GM12878 (cell line): ENCODE measurements around the gene RERE.

Source experiments
- EZH2 ChIP-seq: IDR thresholded peaks from 2 replicates; pipeline ENCODE4 v1.6.1; 2012; ENCODE audit warnings: low read depth, mild to moderate bottlenecking, control low read depth, inconsistent platforms, low read length, borderline replicate concordance; ENCODE audit not compliant: control insufficient read depth
- MTA3 ChIP-seq: IDR thresholded peaks from 2 replicates; pipeline ENCODE4 v1.6.1; 2012; ENCODE audit warnings: low read length, inconsistent platforms, borderline replicate concordance
- MXI1 ChIP-seq: fragments of 150-350 bp; IDR thresholded peaks from 2 replicates; pipeline ENCODE4 v1.6.1; 2011; ENCODE audit warnings: low read depth, mild to moderate bottlenecking, inconsistent platforms, low read length, improper control_type of control experiment
- POLR2A ChIP-seq: IDR thresholded peaks from 2 replicates; pipeline ENCODE4 v1.6.1; 2011; ENCODE audit warnings: low read depth, mild to moderate bottlenecking, low read length
- POLR2AphosphoS5 ChIP-seq: IDR thresholded peaks from 2 replicates; pipeline ENCODE4 v1.6.1; 2011; ENCODE audit warnings: mild to moderate bottlenecking, low read length, inconsistent platforms
- RAD21 ChIP-seq: IDR thresholded peaks from 2 replicates; pipeline ENCODE4 v1.6.1; 2011; ENCODE audit warnings: mild to moderate bottlenecking, low read depth, low read length, moderate library complexity; ENCODE audit not compliant: insufficient read depth
- RELA ChIP-seq: fragments of 450-650 bp; IDR thresholded peaks from 2 replicates; pipeline ENCODE4 v1.8.0; 2014; ENCODE audit warnings: borderline replicate concordance; ENCODE audit not compliant: partially characterized antibody
- SIX5 ChIP-seq: IDR thresholded peaks from 2 replicates; pipeline ENCODE4 v1.6.1; 2011; ENCODE audit warnings: mild to moderate bottlenecking, low read depth, low read length, moderate library complexity; ENCODE audit not compliant: severe bottlenecking
- SMC3 ChIP-seq: IDR thresholded peaks from 2 replicates; pipeline ENCODE4 v1.6.1; 2011; ENCODE audit warnings: low read length, improper control_type of control experiment, borderline replicate concordance
- TF ChIP-seq, protein P1 (sequence below): fragments of 450-650 bp; IDR thresholded peaks from 2 replicates; pipeline ENCODE4 v1.6.1; 2018; ENCODE audit warnings: mild to moderate bottlenecking, low read depth, moderate library complexity; ENCODE audit not compliant: partially characterized antibody
- TF ChIP-seq, protein P2 (sequence below): IDR thresholded peaks from 2 replicates; pipeline ENCODE4 v1.6.1; 2012; ENCODE audit warnings: mild to moderate bottlenecking, low read depth, low read length
- TF ChIP-seq, protein P3 (sequence below): fragments of 150-350 bp; IDR thresholded peaks from 2 replicates; pipeline ENCODE4 v1.6.1; 2014; ENCODE audit warnings: mild to moderate bottlenecking, low read depth, low read length
- TF ChIP-seq, protein P4 (sequence below), 3 experiments: IDR thresholded peaks in 2 of 3; conservative IDR thresholded peaks in 1 of 3; 2 replicates each; pipeline ENCODE4 v1.5.1; 2011; ENCODE audit warnings: low read depth in 3 of 3, low read length in 3 of 3, mild to moderate bottlenecking in 3 of 3, control low read depth in 2 of 3, moderate library complexity in 2 of 3, inconsistent platforms in 1 of 3, mixed read lengths in 1 of 3; ENCODE audit not compliant: control insufficient read depth in 2 of 3, insufficient read depth in 1 of 3; ENCODE audit errors: extremely low read depth in 1 of 3
- TF ChIP-seq, protein P5 (sequence below): fragments of 450-650 bp; IDR thresholded peaks from 2 replicates; pipeline ENCODE4 v1.6.1; 2017; ENCODE audit warnings: mild to moderate bottlenecking

DNA sequence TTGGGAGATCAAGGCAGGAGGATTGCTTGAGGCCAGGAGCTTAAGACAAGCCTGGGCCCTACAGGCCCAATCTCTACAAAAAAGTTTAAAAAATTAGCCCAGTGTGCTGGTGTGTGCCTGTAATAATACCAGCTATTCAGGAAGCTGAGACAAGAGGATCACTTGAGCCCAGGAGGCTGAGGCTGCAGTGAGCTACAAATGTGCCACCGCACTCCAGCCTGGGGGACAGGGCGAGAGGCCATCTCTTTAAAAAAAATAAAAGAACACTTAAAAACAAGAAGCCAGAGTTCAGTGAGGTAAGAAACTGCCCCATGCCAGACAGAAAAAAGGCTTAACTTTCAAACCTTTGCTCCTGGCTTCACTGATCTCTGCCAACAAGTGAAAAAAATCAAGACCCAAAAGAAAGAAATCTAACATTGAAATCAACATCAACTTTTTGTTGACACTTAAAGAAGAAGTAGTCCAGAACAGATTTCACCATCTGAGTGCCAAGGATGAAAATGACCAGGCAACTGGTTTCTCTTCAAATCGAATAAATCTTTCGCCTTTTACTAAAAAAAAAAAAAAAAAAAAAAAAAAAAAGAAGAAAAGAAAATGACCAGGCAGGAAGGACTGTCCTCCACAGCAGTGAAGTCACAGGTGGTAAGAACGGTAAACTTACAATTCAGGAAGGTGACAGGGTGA, 448.3 kb downstream of the RERE start:
- TF ChIP-seq SMC3 (no peak), RAD21 (no peak), POLR2AphosphoS5 (no peak), SIX5 (no peak), MXI1 (no peak), MTA3 (no peak), EZH2 (no peak), RELA (no peak), POLR2A (no peak)
- TF ChIP-seq, protein P1, sequence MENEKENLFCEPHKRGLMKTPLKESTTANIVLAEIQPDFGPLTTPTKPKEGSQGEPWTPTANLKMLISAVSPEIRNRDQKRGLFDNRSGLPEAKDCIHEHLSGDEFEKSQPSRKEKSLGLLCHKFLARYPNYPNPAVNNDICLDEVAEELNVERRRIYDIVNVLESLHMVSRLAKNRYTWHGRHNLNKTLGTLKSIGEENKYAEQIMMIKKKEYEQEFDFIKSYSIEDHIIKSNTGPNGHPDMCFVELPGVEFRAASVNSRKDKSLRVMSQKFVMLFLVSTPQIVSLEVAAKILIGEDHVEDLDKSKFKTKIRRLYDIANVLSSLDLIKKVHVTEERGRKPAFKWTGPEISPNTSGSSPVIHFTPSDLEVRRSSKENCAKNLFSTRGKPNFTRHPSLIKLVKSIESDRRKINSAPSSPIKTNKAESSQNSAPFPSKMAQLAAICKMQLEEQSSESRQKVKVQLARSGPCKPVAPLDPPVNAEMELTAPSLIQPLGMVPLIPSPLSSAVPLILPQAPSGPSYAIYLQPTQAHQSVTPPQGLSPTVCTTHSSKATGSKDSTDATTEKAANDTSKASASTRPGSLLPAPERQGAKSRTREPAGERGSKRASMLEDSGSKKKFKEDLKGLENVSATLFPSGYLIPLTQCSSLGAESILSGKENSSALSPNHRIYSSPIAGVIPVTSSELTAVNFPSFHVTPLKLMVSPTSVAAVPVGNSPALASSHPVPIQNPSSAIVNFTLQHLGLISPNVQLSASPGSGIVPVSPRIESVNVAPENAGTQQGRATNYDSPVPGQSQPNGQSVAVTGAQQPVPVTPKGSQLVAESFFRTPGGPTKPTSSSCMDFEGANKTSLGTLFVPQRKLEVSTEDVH, result no peak
- TF ChIP-seq, protein P2, sequence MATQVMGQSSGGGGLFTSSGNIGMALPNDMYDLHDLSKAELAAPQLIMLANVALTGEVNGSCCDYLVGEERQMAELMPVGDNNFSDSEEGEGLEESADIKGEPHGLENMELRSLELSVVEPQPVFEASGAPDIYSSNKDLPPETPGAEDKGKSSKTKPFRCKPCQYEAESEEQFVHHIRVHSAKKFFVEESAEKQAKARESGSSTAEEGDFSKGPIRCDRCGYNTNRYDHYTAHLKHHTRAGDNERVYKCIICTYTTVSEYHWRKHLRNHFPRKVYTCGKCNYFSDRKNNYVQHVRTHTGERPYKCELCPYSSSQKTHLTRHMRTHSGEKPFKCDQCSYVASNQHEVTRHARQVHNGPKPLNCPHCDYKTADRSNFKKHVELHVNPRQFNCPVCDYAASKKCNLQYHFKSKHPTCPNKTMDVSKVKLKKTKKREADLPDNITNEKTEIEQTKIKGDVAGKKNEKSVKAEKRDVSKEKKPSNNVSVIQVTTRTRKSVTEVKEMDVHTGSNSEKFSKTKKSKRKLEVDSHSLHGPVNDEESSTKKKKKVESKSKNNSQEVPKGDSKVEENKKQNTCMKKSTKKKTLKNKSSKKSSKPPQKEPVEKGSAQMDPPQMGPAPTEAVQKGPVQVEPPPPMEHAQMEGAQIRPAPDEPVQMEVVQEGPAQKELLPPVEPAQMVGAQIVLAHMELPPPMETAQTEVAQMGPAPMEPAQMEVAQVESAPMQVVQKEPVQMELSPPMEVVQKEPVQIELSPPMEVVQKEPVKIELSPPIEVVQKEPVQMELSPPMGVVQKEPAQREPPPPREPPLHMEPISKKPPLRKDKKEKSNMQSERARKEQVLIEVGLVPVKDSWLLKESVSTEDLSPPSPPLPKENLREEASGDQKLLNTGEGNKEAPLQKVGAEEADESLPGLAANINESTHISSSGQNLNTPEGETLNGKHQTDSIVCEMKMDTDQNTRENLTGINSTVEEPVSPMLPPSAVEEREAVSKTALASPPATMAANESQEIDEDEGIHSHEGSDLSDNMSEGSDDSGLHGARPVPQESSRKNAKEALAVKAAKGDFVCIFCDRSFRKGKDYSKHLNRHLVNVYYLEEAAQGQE, result no peak
- TF ChIP-seq, protein P3, sequence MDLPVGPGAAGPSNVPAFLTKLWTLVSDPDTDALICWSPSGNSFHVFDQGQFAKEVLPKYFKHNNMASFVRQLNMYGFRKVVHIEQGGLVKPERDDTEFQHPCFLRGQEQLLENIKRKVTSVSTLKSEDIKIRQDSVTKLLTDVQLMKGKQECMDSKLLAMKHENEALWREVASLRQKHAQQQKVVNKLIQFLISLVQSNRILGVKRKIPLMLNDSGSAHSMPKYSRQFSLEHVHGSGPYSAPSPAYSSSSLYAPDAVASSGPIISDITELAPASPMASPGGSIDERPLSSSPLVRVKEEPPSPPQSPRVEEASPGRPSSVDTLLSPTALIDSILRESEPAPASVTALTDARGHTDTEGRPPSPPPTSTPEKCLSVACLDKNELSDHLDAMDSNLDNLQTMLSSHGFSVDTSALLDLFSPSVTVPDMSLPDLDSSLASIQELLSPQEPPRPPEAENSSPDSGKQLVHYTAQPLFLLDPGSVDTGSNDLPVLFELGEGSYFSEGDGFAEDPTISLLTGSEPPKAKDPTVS, result no peak
- TF ChIP-seq, protein P4, sequence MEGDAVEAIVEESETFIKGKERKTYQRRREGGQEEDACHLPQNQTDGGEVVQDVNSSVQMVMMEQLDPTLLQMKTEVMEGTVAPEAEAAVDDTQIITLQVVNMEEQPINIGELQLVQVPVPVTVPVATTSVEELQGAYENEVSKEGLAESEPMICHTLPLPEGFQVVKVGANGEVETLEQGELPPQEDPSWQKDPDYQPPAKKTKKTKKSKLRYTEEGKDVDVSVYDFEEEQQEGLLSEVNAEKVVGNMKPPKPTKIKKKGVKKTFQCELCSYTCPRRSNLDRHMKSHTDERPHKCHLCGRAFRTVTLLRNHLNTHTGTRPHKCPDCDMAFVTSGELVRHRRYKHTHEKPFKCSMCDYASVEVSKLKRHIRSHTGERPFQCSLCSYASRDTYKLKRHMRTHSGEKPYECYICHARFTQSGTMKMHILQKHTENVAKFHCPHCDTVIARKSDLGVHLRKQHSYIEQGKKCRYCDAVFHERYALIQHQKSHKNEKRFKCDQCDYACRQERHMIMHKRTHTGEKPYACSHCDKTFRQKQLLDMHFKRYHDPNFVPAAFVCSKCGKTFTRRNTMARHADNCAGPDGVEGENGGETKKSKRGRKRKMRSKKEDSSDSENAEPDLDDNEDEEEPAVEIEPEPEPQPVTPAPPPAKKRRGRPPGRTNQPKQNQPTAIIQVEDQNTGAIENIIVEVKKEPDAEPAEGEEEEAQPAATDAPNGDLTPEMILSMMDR (IDR thresholded peaks at IDR 0.05 in 2 of 3, conservative IDR thresholded peaks at IDR 0.05 in 1 of 3; ENCODE audit: control insufficient read depth in 2 of 3, extremely low read depth in 1 of 3, insufficient read depth in 1 of 3, low read depth in 3 of 3, low read length in 3 of 3), result no peak
- TF ChIP-seq, protein P5, sequence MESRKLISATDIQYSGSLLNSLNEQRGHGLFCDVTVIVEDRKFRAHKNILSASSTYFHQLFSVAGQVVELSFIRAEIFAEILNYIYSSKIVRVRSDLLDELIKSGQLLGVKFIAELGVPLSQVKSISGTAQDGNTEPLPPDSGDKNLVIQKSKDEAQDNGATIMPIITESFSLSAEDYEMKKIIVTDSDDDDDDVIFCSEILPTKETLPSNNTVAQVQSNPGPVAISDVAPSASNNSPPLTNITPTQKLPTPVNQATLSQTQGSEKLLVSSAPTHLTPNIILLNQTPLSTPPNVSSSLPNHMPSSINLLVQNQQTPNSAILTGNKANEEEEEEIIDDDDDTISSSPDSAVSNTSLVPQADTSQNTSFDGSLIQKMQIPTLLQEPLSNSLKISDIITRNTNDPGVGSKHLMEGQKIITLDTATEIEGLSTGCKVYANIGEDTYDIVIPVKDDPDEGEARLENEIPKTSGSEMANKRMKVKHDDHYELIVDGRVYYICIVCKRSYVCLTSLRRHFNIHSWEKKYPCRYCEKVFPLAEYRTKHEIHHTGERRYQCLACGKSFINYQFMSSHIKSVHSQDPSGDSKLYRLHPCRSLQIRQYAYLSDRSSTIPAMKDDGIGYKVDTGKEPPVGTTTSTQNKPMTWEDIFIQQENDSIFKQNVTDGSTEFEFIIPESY, result no peak
